HG03060 (cell line): Measurements from ENCODE around the gene NKX1-1.

Experiments
- ATAC-seq: cut with Tn5 transposase; IDR thresholded peaks from one replicate; pipeline ENCODE4 v1.9.1; 2021; ENCODE audit warnings: low read depth, moderate number of reproducible peaks; ENCODE audit not compliant: unreplicated experiment

Gene NKX1-1

DNA sequence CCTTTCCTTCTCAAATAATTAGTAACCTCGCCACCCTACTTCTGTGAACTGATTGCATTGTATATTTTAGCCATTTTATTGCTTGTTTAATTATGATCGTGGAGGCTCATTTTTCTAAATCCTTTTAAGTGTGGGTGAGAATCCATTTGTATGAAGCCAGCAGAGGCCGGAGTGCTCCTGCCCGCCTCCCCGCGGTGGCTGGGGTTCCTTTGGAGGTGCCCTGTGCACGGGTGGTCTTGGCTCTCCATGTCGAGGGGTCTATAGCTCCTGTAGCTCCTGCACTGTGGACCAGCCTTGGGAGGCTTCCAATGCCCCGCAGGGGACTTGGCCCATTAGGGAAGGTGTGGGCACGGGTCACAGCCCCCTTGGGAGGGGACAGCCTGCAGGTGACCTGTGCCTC lies 44.2 kb downstream of the NKX1-1 start:
- ATAC-seq = no peak

- no peak for ATAC-seq
These were observed 44.8 kb downstream of the NKX1-1 start for GRCh38 chr4:1361431-1361830.

DNA sequence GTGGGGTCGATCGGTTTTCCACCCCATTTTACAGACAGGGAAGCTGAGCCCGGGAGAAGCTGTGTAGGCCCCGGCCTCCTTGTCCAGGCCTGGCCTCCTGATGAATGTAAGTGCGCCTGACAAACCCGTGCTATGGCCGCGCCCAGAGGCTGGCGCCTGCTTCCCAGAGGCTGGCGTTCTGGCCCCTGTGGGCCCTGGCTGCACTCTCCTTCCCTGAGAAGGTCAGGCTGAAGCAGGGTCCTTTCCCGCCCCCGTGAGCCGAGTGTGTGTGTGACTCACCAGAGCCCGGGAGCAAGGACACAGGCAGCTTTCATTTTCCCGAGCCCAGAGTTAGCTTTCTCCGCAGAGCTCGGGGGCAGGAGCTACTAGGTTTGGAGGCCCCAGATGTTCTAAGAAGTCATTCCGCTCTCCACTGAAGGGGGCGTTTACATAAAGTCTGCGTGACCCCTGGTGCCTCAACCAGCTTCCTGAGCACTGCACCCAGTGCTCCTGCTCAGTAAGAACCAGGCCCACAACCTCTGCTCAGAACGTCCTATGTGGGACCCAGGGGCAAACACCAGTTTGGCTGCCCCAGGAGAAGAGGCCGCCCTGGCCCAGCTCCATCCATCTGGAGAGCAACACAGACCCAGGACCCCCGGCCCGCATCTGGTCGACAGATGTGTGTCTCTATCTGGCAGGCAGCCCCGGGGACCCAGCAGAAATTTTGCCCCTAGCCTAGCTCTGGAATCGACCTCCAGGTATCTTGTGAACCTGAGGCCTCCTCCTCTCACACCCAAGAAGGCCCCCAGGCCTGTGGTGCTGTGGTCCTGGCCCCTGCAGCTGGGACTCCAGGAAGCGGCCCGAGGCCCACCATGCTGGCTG lies 45.6 kb downstream of the NKX1-1 start:
- no peak for ATAC-seq

DNA sequence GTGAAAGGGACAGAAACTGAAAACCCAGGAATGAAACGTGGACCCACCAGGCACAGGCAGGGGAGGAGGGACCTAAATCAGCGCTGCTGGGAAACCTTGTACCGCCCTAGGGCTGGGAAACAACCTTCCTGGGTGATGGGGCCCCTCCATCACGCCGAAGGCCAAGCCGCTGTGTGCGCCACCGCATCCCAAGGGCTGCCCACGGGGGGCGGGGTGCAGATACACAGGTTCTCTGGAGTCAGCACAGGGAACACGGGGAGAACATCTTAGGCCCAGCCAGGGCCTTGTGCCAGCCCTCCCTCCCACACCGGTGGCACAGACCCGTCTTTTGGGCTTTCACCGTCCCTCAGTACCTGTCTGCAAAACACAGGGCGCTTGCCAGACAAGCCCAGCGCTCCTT lies 46.3 kb downstream of the NKX1-1 start:
- no peak for ATAC-seq

GRCh38 chr4:1359144-1359501 lies 47.1 kb downstream of the NKX1-1 start:
- no peak for ATAC-seq

GRCh38 chr4:1358421-1359143 lies 47.7 kb downstream of the NKX1-1 start:
- no peak for ATAC-seq

GRCh38 chr4:1357356-1358248 lies 48.6 kb downstream of the NKX1-1 start:
- ATAC-seq = no peak

GRCh38 chr4:1356181-1356998 lies 49.9 kb downstream of the NKX1-1 start:
- ATAC-seq = no peak

DNA sequence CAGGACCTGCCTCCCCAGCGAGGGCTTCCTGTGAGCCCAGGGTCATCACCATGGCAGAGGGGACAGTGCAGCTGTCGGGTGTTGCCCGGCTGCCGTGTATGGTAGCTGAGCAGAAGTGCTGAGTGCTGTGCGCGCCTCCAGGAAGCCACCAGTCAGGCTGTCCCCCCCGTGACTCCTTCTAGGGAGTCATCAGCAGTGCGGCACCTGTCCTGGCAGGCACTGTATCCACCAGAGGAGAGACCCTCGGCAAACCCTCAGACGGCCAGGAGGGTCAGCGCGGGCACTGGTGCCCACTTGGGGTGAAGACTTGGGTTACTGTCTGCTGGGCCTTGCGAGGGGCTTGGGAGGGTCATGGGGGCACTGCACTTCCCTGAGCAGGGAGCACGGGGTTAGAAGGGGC lies 50.9 kb downstream of the NKX1-1 start:
- no peak for ATAC-seq

DNA sequence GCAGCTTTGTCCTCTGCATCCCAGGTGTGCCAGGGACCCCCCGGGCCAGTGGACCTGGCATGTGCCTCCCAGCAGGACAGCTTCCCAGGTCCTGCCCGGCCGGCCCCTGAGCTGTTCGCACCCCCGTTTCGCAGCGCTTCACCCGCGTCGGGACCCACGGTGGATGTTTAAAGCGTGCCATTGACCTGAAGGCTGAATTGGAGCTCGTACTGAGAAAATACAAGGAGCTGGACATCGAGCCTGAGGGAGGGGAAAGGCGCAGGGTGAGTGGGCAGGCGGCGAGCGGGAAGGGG lies 51.3 kb downstream of the NKX1-1 start:
- no peak for ATAC-seq

DNA sequence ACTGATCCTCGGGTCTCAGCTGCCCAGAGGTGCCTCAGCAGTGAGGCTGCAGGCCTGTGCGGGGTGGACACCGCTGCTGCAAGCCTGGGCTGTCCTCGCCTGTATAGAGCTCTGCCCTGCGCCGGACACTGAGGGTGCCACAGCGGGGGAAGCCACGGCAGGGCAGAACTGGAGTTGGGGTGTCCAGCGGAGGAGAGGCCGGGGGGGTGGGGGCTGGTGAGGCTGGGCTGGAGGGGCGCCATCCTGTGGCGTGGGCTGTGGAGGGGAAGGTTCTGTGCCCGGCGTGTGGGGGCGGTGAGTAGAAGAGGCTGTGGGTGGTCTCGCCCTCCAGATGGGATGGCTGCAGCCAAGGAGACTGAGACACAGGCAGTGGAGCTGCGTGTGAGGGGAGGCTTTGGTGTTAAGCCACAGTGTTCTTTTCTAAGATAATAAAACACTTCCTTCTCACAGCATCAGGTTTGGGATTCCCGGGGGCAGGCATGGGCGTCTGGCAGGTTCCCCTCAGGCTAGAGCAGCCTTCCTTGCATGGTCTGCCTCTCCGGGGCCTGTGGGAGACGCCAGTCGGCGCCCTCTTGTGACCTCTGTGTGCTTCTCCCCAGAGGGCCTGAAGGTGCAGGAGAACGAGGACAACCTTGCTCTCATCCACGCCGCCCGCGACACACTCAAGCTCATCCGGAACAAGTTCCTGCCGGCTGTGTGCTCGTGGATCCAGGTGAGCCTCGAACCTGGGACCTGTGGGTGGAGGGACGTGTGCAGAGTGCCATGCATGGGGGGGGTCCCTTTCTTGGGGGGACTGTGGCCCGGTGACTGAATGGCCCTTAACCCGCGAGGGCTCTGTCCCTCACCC lies 51.9 kb downstream of the NKX1-1 start:
- no peak for ATAC-seq

DNA sequence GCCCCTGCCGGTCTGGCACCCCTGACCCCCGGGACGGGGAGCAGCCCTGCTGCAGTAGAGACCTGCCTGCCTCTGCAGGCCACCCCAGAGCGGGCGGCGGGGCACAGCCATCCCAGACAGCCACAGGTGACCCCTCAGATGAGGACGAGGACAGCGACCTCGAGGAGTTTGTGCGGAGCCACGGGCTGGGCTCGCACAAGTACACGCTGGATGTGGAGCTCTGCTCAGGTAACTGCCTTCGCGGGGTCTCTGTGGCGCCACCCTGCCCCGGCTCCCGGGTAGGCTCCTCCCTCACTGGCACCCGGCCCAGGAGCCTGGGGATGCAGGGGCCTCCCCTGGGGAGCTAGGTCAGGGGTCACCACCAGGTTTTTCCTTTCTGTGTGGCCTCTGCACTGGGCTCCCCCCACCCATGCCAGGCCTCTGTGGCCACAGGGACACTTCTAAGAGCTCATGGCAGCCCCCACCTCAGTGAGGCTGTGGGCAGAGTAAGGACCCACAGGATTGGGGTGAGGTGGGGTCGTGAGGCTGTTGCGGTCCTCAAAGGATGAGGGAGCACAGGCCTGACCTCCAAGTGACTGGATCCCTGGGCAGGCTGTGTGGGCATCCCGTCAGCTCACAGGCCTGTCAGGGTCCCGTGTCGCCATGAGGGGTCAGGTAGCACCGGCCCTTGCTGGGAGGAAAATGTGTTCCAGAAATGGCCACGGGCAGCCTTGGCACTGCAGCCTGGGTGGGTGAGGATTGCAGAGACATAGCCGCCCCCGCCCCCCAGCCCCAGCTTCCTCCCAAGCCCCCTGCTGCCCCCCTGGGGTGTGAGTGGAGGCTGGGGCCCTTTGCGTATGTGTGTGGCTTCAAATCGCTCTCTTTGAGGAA lies 52.8 kb downstream of the NKX1-1 start:
- ATAC-seq = no peak
